ENCODE measurements around the gene TLR10. TPM values are rescaled to one million over a fixed set of nuclear protein-coding genes. Genes with fewer than 3 reads are reported as not detected.

The TLR10 gene
- total and polyA plus RNA-seq, 3 donors from 2014 or later = 0.06 to 0.21 TPM; not detected in 1

GRCh38 chr4:38822748-38823303 is 40.0 kb upstream of the TLR10 start:
- Histone ChIP-seq H3K4me1 (no peaks in the 10 kb centered on the region), H3K9me3 (no peaks in the 10 kb centered on the region), H3K4me3 (no peak overlapping the region), H3K27me3 (no peaks in the 10 kb centered on the region), H3K27ac (no peak overlapping the region), H3K36me3 (ENCODE audit: low read depth, missing control alignments) (no peaks in the 10 kb centered on the region)
- 71 to 85% methylated on average over 5 of the region's 5 CpGs for WGBS, 2 donors
- intact Hi-C loops (cut with DNase I; ENCODE audit: low total_unique reads) = no loop called here
- no peak for DNase-seq
- TF ChIP-seq, protein P1, sequence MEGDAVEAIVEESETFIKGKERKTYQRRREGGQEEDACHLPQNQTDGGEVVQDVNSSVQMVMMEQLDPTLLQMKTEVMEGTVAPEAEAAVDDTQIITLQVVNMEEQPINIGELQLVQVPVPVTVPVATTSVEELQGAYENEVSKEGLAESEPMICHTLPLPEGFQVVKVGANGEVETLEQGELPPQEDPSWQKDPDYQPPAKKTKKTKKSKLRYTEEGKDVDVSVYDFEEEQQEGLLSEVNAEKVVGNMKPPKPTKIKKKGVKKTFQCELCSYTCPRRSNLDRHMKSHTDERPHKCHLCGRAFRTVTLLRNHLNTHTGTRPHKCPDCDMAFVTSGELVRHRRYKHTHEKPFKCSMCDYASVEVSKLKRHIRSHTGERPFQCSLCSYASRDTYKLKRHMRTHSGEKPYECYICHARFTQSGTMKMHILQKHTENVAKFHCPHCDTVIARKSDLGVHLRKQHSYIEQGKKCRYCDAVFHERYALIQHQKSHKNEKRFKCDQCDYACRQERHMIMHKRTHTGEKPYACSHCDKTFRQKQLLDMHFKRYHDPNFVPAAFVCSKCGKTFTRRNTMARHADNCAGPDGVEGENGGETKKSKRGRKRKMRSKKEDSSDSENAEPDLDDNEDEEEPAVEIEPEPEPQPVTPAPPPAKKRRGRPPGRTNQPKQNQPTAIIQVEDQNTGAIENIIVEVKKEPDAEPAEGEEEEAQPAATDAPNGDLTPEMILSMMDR (IDR thresholded peaks at IDR 0.05) = no peak
- TF ChIP-seq POLR2A (IDR thresholded peaks at IDR 0.05) = no peak

DNA sequence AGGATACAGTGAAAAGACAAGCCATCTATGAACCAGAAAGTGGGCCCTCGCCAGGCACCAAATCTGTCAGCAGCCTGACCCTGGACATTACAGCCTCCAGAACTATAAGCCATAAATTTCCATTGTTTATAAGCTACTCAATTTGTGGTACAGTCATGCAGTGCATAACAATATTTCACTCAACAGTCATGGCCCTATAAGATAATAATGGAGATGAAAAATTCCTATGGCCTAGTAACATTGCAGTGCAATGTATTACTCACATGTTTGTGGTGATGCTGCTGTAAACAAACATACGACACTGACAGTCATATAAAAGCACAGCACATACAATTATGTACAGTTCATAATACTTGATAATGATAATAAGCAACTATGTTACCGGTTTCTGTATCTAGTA is 38.9 kb upstream of the TLR10 start:
- Histone ChIP-seq H3K9me3 (no peaks in the 10 kb centered on the region), H3K27me3 (no peaks in the 10 kb centered on the region), H3K27ac (no peak overlapping the region), H3K36me3 (ENCODE audit: low read depth, missing control alignments) (no peaks in the 10 kb centered on the region), H3K4me1 (no peaks in the 10 kb centered on the region), H3K4me3 (no peak overlapping the region)
- TF ChIP-seq POLR2A (IDR thresholded peaks at IDR 0.05) = no peak
- TF ChIP-seq, protein P1 (IDR thresholded peaks at IDR 0.05) = no peak
- DNase-seq = no peak
- 91 to 95% methylated on average over 3 of the region's 3 CpGs for WGBS, 2 donors
- intact Hi-C loops (cut with DNase I; ENCODE audit: low total_unique reads) = no loop called here

- H3K4me3 ChIP-seq = no peak overlapping the region
- DNase-seq = no peak
- H3K36me3 ChIP-seq (ENCODE audit: low read depth, missing control alignments) = no peaks in the 10 kb centered on the region
- no peak overlapping the region for H3K27ac ChIP-seq
- no peaks in the 10 kb centered on the region for H3K9me3 ChIP-seq
- H3K4me1 ChIP-seq = no peaks in the 10 kb centered on the region
- WGBS, 2 donors = 92% methylated on average over 4 of the region's 4 CpGs
- intact Hi-C loops (cut with DNase I; ENCODE audit: low total_unique reads) = no loop called here
- TF ChIP-seq, protein P1 (IDR thresholded peaks at IDR 0.05) = no peak
- no peak for TF ChIP-seq POLR2A (IDR thresholded peaks at IDR 0.05)
- H3K27me3 ChIP-seq = no peaks in the 10 kb centered on the region
These were observed 37.7 kb upstream of the TLR10 start for GRCh38 chr4:38820329-38821061.

DNA sequence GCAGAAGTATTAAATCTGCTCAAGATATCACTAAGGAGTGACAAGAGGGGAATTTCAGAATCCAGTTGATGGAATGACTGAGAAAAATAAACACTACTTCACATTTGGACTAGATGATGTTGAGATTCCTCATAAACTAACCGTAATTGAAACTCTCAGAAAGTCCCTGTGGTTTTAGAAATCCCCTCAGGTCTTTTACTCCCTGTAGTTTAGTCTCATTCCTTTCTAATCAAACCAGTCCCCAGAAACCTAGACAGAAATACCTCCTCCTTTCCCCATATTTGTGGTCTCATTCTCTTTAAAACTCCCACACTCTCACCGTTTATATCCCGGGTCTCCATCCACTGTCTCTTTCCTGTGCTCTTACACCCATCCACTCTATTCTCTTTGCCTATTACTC is 36.8 kb upstream of the TLR10 start:
- TF ChIP-seq, protein P1 (IDR thresholded peaks at IDR 0.05) = no peak
- TF ChIP-seq POLR2A (IDR thresholded peaks at IDR 0.05) = no peak
- Histone ChIP-seq H3K9me3 (no peaks in the 10 kb centered on the region), H3K36me3 (ENCODE audit: low read depth, missing control alignments) (no peaks in the 10 kb centered on the region), H3K27ac (no peak overlapping the region), H3K4me1 (no peaks in the 10 kb centered on the region), H3K27me3 (no peaks in the 10 kb centered on the region), H3K4me3 (no peak overlapping the region)
- 71 to 80% methylated on average over 3 of the region's 3 CpGs for WGBS, 2 donors
- no peak for DNase-seq
- intact Hi-C loops (cut with DNase I; ENCODE audit: low total_unique reads) = no loop called here

Measured in testis (tissue), 3 donors.